Kidney tubule cell (primary cell): ENCODE measurements around the gene LAMA1.
"Not testable (repeated sequence)": the region's sequence is repeated elsewhere in the genome, so short reads cannot be mapped to it uniquely, and the experiment has no call there.

Experiments used
- DNase-seq: peaks from one replicate; pipeline ENCODE4 v3.0.0-alpha.2; 2018; ENCODE audit warnings: low spot score

Gene LAMA1

GRCh38 chr18:6949800-6950586 is 167.6 kb downstream of the LAMA1 start:
- no peak for DNase-seq

GRCh38 chr18:6948281-6949055 is 169.1 kb downstream of the LAMA1 start:
- DNase-seq = no peak

DNA sequence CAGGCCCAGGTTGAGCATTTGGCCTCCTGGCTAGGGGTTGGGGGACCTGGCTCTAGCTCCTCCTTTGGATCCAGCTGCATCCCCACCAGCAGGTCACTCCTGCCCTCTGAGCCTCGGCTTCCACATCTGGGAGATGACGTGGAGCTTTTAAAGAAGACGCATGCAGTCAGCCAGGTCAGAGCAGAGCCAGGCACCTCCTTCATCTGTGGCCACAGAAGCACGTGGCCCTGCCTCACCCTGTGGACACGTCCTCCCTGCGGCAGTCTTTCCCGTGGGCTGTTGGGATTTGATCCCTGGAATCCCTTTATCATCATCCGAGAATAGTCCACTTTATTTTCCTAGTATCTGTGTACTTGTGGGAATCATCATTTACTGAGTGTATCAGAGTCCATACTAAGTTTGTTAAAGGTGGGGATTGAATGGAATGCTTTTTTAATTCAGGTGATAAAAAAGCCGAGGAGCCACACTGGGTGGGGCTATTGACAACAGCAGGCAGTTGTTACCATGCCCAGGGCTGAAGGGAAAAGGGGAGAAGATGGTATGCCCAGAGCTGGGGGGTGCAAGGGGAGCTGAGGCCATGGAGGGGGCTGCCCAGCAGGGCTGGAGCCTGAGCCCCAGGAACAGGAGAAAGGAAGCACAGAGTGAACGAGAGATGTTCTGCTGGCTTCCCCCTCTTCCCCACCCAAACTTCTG is 170.1 kb downstream of the LAMA1 start:
- DNase-seq = no peak

- no peak for DNase-seq
Measured at GRCh38 chr18:6943143-6943542, 174.5 kb downstream of the LAMA1 start.

- no peak for DNase-seq
Measured at GRCh38 chr18:6942742-6943141, 174.9 kb downstream of the LAMA1 start.

DNA sequence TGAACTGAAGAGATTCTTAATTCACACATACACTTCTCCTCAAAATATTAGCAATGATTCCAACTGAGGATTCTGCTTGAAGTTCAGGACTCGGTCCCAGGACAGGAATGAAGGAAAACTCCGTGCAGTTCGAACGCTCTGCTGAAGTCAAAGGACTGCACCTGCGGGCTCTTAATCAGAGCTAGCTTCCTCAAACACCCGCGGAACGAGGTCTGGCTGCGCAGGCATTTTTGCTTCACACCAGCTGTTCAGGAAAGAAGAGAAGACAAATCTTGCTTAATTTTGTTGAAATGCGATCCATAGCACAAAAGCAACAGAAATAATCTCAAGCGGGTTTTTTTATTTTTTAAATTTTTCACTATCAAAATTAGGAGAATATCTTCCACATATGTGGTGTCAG is 175.6 kb downstream of the LAMA1 start:
- DNase-seq = no peak

- no peak for DNase-seq
Measured at GRCh38 chr18:6940451-6940850, 177.1 kb downstream of the LAMA1 start.

- DNase-seq = no peak
Measured at GRCh38 chr18:6939972-6940371, 177.6 kb downstream of the LAMA1 start.

- not testable (repeated sequence) for DNase-seq
Measured at GRCh38 chr18:6938403-6938802, 179.2 kb downstream of the LAMA1 start.

DNA sequence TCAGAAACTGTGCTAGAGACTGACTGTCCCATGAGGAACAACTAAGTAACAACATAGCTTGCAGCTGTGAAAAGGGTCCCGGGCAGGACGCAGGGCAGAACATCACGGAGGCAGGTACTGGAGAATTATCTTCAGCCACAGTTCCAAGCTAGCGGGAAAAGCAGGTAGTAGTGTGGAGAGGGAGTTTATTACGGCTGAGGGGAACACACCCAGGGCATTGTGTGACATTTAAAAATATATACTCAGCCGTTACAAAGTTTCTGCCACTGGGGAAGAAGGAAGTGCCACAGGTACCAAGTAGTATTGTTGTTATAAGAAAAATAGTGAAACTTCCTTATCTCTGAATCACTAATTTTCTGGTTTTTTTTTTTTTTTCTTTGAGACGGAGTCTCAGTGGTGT is 179.6 kb downstream of the LAMA1 start:
- no peak for DNase-seq

DNA sequence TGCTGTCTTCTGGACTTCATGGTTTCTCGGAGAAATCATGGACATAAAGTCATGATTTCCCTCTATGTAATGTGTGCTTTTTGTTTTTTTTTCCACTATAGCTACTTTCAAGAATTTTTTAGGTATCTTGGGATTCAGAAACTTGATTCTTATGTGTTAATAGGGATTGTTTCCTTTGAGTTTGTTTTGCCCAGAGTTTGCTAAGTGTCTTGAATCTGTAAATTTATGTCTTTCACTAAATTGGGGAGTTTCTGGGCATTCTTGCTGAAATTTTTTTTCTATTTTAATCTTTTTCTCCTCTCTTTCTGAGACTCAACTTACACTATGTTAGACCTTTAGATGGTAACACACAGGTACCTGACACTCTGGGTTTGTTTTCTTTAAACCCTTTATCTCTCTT is 182.7 kb downstream of the LAMA1 start:
- DNase-seq = no peak

- no peak for DNase-seq
Measured at GRCh38 chr18:6929370-6930102, 188.1 kb downstream of the LAMA1 start.

- DNase-seq = no peak
Measured at GRCh38 chr18:6928359-6928758, 189.2 kb downstream of the LAMA1 start.

DNA sequence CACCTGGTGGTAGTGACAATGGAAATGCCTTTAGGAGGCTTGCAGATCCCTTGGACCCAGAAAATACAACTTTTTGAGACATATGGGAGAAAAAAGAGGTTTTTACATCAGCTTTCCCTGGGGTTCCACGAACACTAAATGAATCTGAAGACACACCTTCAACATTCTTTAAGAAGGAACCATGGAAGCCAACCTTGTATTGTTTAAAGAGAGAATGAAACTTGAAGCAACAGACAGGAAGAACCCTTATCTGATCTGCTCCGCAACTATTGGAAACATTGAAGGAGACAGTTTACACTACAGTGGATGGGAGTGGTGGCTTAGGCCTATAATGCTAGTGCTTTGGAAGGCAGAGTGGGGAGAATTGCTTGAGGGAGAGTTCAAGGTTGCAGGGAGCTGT is 190.4 kb downstream of the LAMA1 start:
- no peak for DNase-seq

DNA sequence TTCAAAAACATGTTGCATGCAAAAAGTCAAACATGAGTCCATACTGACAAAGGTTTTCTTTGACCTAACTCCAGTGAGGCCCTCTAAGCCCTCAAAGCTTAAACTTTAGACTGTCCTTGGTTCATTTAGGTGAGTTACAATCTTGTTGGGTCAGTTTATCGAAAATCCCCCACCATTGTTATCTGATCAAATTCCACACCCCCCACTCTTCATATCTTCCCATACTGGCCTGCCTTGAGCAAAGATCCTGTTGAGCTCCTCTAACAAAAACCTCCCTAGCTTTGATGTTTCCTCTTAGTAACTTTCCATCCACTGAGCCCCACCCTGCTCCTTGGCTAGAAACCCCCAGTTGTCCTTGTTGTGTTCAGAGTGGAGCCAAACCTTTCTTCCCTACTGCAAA is 194.4 kb downstream of the LAMA1 start:
- no peak for DNase-seq

DNA sequence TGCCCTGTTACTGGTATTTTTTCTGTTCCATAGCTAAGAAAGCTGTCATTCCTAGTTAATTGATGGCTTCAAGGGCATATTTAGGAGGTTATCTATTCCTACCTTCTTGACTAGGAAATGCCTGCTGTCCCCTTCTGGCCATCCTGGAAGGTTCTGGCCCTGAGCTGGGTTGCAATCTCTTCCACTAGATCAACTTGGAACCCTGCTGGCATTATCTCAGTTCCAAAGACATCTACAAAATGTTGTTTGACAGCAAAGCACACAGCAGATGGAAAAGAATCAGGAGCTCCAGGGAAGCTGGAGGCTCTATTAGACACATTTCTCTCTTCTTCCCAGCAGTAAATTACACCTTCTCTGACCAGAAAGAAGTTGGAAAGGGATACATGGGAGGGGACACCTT is 196.0 kb downstream of the LAMA1 start:
- DNase-seq = no peak

DNA sequence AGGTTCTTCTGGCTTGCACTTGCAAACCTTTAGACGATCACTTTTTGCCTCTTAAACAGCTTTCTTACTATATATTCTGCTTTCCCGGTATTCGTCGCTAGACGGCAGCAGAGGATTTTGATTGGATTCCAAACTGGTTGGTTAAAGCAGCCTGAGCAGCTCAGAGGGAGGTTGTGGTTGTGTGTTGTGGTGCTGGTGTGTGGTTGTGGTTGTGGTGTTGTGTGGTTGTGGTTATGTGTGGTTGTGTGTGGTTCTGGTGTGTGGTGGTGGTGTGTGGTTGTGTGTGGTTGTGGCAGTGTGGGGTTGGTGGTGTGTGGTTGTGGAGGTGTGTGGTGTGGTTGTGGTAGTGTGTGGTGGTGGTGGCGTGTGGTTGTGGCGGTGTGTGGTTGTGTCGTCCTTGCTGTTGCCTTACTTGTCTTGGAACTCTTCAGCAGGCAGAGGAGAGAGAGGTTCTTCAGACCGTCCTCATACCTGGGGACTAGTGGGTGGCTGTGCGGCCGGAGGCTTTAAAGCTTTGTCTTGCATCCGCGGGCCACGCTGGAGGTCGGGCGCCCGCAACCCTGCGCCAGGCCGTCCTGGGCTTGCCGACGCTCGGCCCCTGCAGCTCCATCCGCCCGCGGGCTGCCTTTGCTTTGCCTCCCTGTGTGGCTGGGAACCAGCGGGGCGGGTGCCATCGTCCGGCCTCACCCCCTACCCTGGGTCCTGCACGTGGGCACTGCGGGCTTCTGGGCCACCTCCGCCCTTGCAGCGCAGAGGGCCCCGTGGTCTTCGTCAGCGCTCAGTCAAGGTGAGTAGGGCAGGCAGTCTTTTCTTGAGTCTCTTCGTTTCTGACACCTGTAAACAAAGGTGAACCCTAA is 197.3 kb downstream of the LAMA1 start:
- peak; percentile 84 for DNase-seq

DNA sequence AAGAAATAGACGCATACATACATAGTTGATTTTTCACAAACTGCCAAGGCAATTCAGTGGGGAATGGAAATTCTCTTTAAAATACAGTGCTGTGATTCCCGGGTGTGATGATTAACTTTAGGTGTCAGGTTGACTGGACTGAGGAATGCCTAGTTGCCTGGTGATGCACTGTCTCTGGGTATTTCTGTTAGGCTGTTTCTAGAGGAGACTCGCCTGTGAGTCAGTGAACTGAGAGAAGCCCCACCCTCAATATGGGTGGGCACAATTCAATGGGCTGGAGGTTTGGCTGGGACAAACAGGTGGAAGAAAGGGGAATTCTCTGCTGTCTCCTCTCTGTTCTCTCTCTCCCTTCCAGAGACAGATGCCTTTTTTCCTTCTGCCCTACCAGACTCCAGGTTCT is 200.5 kb downstream of the LAMA1 start:
- peak; percentile 95 for DNase-seq

DNA sequence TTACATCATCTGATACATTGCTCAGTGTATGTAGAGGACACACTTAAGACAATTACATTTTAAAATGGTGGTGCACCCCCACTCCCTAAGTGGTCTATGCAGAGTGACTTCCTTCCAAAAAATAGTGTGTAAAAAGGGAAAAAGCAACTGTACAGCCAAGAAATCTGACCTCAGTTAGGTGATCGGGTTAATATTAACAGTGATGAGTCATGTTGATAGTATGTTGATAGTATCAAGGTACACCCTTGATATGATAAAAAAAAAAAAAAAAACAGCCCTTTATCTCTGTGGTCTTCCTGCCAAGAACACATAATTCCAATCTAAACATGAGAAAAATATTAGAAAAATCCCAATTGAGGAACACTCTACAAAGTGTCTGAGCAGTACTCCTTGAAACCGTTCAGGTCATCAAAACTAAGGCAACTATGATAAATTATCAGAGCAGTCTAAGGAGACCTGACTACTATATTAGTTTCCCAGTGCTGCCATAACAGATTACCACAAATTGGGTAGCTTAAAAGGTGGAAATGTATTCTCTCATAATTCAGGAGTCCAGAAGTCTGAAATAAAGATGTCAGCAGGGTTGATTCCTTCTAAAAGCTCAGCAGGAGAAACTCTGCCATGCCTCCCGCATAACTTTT is 216.2 kb downstream of the LAMA1 start:
- DNase-seq = peak; percentile 48

GRCh38 chr18:6891788-6892187 is 225.8 kb downstream of the LAMA1 start:
- peak; percentile 25 for DNase-seq
